NCI-H345 treated with DMSO at 0.1 percent for 48 hours (cell line): ENCODE measurements around the gene PAQR6.

ENCODE experiments used
- DNase-seq: peaks from one replicate; lab custom pipeline; 2025; ENCODE audit not compliant: unreplicated experiment; lab: John Stamatoyannopoulos, UW

The PAQR6 gene

GRCh38 chr1:156200044-156200443, 47.8 kb downstream of the PAQR6 start:
- no peak for DNase-seq

- DNase-seq: no peak
These were observed 49.0 kb downstream of the PAQR6 start for GRCh38 chr1:156198831-156199349.

GRCh38 chr1:156196445-156196844, 51.4 kb downstream of the PAQR6 start:
- DNase-seq: no peak

GRCh38 chr1:156195853-156196252, 52.0 kb downstream of the PAQR6 start:
- DNase-seq: no peak

GRCh38 chr1:156194300-156194652, 53.6 kb downstream of the PAQR6 start:
- DNase-seq: no peak

GRCh38 chr1:156193488-156194299, 54.2 kb downstream of the PAQR6 start, which contains the start of gene SLC25A44:
SLC25A44 (plus strand) TSS chr1:156194104; CDS start chr1:156199848, 5,744 bp downstream.
- DNase-seq: peak; percentile 100
